HG03460 (cell line): Measurements from ENCODE around the gene SLC16A12.
"Not testable (repeated sequence)": the region's sequence is repeated elsewhere in the genome, so short reads cannot be mapped to it uniquely, and the experiment has no call there.

Experiments
- ATAC-seq: cut with Tn5 transposase; IDR thresholded peaks from one replicate; pipeline ENCODE4 v1.9.1; 2021; ENCODE audit not compliant: unreplicated experiment

Gene SLC16A12

DNA sequence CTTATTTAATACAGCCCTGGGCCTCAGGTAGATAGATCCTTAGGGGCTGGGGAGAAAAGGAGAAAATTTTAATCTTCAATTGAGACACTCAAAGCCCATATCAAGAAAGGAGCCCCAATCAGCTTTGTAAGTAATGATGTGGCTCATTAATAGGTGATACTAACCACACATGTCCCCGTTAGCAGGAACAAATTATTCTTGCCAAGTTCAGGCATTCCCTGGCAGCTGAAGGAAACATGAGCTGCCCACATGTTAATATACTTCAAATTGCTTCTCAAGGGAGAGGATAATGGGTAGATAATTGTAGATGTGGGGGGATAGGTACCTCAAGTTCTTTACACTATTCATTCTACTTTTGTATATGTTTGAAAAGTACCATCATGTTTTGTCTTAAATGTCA lies 106.5 kb downstream of the SLC16A12 start:
- no peak for ATAC-seq

DNA sequence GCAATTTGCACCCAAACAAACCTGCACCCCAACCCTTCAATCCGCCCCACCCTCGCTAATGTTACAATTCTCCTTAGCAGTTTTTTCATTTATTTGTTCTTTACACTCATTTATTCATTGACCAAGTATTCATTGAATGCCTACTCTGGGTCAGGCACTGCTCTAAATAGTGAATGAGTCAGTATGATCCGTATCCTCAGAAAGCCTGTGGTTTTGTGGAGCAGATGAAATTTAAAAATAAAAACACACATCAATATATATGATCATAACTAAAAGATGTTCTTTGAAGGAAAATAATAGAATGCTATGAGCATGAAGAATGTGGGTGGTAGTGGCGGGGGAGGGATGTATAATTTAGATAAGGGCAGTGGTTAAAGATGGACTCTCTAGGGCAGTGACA lies 107.8 kb downstream of the SLC16A12 start:
- no peak for ATAC-seq

DNA sequence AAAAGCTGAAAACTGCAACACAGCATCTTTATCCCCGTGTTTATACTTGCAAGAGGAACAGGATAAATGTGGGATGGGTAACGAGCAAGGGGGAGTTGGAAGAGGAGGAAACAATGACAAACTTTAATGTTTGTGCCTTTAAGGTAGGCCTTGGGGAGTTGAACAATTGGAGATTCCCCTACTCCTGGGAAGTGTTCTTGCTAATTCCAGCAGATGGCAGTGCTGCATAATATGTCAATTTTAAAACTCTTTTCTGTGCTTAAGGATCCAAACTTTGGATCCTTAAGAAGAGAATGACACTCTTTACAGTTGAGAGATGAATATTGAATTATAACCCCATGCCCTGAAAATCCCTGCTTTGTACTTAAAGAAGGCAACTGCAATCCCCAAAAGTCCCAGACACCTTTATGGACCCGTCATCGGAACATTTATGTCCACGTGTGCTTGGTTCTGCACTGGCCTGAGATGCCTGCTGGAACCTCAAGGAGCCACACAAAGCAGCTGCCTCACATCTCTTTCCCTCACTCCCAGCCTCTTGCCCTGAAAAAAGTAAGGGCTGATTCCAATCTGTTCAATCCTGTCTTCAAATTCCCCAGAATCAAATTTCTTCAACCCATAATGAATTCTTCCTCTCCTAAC lies 109.0 kb downstream of the SLC16A12 start:
- ATAC-seq = no peak

DNA sequence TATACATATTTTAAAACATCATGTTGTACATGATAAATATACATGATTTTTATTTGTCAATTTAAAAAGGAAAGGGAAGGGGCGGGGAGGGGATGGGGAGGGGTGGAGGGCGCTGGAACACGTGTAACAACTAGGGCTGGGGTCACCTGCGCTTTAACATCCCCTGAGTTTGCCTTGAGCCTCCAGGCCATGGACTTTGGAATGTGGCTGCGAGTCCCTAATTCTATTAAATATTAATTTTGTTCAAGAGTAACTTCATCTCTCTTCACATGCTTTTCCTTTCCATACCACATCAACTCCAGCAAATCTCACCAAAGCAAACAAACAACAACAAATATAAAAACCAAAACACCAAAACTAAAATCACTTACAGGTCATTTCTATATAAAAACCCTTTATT lies 110.4 kb downstream of the SLC16A12 start:
- ATAC-seq = no peak

DNA sequence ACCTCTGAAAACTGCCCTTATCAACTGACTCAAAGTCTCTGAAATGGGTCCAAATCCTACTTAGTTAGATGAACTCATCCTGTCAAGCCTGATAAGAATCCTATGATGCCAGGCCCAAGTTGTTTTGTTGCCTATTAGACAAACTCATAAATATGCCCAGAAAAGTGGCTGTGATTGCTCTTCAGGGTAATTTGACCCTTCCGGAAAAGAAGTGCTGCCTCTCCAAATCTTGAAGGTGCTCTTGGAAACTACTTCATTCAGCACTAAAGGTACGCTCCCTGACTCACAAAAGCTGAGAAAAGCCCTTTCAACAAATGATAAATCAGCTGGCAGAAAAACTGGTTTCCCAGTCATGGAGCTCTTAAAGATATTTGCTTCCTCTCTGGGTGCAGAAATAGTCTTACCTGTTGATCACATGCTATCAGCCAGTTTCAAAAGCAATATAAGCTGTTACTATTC lies 114.3 kb downstream of the SLC16A12 start:
- ATAC-seq = no peak

DNA sequence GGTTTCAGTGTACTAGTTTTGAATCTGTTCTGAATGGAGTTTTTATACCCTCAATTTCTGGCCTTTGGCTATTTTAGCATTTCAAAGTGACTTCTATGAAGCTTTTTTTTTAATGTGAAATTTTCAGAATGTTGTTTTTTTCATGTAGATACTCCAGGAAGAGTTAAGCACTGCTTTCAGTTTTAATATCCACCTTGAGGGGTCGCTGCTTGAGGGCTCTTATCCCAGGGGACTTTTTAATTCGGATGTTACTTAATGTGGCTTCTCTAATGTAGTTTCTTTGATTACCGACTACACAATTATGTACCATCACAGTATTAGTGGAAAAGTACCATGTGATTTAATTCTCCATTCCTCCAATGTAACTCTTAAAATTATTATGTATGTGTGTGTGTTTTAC lies 115.8 kb downstream of the SLC16A12 start:
- ATAC-seq = no peak

GRCh38 chr10:89416465-89416864 lies 118.9 kb downstream of the SLC16A12 start:
- ATAC-seq = no peak

- ATAC-seq = peak; percentile 38
Measured at GRCh38 chr10:89414879-89415821, 120.2 kb downstream of the SLC16A12 start.

DNA sequence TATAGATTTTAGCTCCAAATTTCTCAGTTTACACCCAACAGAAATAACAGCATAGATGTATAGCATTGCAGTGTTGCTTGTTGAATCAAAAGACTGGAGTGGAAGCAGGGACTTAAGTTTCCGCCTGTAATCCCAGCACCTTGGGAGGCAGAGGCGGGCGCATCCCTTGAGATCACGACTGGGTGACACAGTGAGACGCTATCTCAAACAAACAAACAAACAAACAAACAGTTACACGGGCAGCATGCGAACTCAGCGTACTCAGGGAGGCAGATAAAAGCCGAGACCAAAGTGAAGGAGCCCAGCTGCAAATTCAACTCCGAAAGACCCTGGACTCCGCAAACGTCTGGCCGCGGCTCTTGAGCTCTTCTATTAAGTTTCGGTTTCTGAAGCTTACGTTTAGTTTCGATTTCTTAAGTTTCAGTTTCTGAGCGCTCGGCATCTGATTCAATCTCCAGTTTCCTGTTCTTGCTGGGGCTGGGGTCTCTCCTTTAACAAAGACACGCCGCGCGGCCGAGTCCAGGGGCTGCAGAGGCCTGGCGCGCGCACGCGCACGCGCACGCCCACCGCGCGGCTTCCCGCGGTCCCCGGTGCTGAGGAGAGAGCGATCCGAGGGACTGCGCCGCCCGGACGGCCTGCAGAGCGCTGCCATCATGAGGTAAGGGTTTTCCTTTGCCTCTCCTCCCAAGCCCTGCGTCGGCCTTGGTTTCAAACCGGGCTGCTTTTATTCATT lies 121.1 kb downstream of the SLC16A12 start, which contains the start of gene IFIT5:
Gene IFIT5 (plus strand): TSS at position 423 of the 733 bp plus-strand sequence. CDS start 231 bp downstream, at position 654.
- ATAC-seq = peak; percentile 70

DNA sequence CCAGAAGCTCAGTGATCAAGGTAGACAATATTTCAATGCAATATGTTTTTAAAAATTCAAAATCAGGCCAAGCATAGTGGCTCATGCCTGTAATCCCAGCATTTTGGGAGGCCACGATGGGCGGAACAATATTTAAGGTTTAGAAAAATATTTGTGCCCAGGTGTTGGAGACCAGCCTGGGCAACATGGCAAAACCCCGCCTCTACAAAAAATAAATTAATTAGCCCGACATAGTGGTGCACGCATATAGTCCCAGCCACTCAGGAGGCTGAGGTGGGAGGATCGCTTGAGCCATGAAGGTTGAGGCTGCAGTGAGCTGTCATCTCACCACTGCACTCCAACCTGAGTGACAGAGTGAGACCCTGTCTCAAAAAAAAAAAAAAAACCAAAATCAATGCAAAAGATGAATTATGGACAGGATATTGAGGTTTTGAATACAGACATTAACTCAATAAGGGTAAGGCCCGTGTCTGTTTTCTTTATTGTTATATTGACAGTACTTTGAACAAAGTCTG lies 121.9 kb downstream of the SLC16A12 start:
- no peak for ATAC-seq

DNA sequence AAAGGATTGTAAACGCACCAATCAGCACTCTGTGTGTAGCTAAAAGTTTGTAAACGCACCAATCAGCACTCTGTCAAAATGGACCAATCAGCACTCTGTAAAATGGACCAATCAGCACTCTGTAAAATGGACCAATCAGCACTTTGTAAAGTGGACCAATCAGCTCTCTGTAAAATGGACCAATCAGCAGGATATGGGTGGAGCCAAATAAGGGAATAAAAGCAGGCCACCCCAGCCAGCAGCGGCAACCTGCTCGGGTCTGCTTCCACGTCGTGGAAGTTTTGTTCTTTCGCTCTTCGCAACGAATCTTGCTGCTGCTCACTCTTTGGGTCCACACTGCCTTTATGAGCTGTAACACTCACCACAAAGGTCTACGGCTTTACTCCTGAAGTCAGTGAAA lies 123.1 kb downstream of the SLC16A12 start:
- ATAC-seq = not testable (repeated sequence)

- not testable (repeated sequence) for ATAC-seq
Measured at GRCh38 chr10:89411135-89411534, 124.3 kb downstream of the SLC16A12 start.

DNA sequence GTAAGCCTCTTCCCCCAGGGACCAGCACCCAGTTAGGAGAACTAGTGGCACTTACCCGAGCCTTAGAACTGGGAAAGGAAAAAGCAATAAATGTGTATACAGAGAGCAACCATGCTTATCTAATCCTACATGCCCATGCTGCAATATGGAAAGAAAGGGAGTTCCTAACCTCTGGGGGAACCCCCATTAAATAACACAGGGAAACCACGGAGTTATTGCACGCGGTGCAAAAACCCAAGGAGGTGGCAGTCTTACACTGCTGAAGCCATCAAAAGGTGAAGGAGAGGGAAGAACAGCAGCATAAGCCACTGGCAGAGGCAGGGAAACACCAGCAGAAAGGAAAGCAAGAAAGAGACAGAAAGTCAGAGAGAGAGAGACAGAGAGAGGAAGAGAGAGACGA lies 124.8 kb downstream of the SLC16A12 start:
- not testable (repeated sequence) for ATAC-seq

DNA sequence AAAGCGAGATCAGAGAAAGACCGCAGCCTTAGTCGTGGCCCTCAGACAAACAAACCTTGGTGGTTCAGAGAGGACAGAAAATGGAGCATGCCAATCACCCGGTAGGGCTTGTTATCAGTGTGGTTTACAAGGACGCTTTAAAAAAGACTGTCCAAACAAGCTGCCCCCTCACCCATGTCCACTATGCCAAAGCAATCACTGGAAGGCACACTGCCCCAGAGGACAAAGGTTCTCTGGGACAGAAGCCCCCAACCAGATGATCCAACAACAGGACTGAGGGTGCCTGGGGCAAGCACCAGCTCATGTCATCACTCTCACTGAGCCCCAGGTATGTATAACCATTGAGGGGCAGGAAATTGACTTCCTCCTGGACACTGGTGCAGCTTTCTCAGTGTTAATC lies 126.1 kb downstream of the SLC16A12 start:
- not testable (repeated sequence) for ATAC-seq

- not testable (repeated sequence) for ATAC-seq
Measured at GRCh38 chr10:89407792-89408191, 127.6 kb downstream of the SLC16A12 start.

- not testable (repeated sequence) for ATAC-seq
Measured at GRCh38 chr10:89406178-89406577, 129.2 kb downstream of the SLC16A12 start.

DNA sequence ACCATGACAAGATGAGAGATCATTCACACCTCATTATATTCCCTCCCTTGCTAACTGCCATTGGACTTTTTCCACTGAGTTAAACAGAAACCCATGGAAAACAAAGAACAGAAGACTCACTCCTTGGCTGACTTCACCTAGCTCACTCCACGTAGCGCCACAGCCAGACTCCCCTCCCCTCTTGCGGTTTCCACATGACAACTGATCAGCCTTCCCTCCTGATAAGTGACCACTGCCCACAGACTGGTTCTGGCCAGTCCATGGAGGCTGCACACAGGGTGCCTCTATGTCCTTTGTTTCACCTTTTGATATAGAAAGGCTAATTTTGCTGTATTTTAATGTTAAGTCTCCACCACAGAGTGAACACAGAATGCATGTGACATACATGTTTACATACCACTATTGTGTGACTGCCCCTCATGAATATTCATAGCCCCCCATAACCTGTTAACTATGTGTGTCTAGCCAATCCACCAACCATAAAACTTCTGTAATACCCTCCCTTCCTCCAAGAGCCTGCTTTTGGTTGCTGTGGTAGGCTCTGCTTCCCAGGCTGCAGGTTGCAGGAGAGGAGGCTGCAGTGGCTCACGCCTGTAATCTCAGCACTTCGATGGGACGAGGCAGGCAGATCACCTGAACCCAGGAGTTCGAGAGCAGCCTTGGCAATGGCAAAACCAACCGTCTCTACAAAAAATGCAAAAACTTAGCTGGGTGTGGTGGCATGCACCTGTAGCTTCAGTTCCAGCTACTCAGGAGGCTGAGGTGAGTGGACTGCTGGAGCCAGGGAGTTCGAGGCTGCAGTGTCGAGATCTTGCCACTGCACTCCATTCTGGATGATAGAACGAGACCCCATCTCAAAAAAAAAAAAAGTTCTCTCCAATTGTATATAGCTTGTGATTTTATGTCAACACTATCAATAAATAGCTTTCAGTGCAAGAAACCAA lies 131.0 kb downstream of the SLC16A12 start:
- ATAC-seq = no peak

- ATAC-seq = no peak
Measured at GRCh38 chr10:89403043-89403442, 132.4 kb downstream of the SLC16A12 start.

- ATAC-seq = no peak
Measured at GRCh38 chr10:89399956-89400355, 135.4 kb downstream of the SLC16A12 start.
